GM12864 (cell line): Measurements from ENCODE around the gene PPP1R1A.

ENCODE experiments used
- DNase-seq: peaks from one replicate; pipeline ENCODE4 v3.0.0-alpha.2; 2011; ENCODE audit warnings: low read depth
- H3K4me3 ChIP-seq: 2 replicates; pipeline ENCODE4 v1.5.1; 2011; ENCODE audit warnings: mild to moderate bottlenecking, low read depth, low read length, control low read depth
- CTCF ChIP-seq: IDR thresholded peaks from 2 replicates; pipeline ENCODE4 v1.5.1; 2011; ENCODE audit warnings: low read depth, mild to moderate bottlenecking, moderate library complexity, low read length, control low read depth, inconsistent platforms; ENCODE audit errors: missing control alignments

PPP1R1A gene

GRCh38 chr12:54565310-54565985 lies 23.0 kb downstream of the PPP1R1A start:
- no peak for TF ChIP-seq CTCF
- no peak for DNase-seq
- no peak overlapping the region for H3K4me3 ChIP-seq

- H3K4me3 ChIP-seq = no peak overlapping the region
- DNase-seq = no peak
Observed at GRCh38 chr12:54564768-54565167, 23.7 kb downstream of the PPP1R1A start.

GRCh38 chr12:54563787-54564186 lies 24.7 kb downstream of the PPP1R1A start:
- no peak overlapping the region for H3K4me3 ChIP-seq
- no peak for DNase-seq
- no peak for TF ChIP-seq CTCF

More at GRCh38 chr12:54564768-54565167, 23.7 kb downstream of the PPP1R1A start:
- no peak for TF ChIP-seq CTCF

GRCh38 chr12:54562750-54563356 lies 25.6 kb downstream of the PPP1R1A start:
- no peak overlapping the region for H3K4me3 ChIP-seq
- DNase-seq = no peak
- TF ChIP-seq CTCF = no peak

GRCh38 chr12:54561164-54561563 lies 27.3 kb downstream of the PPP1R1A start:
- no peak overlapping the region for H3K4me3 ChIP-seq
- TF ChIP-seq CTCF = no peak

GRCh38 chr12:54560374-54560858 lies 28.0 kb downstream of the PPP1R1A start:
- H3K4me3 ChIP-seq = peak overlapping the region; percentile 53
- DNase-seq = peak; percentile 59
- no peak for TF ChIP-seq CTCF

More at GRCh38 chr12:54561164-54561563, 27.3 kb downstream of the PPP1R1A start:
- DNase-seq = no peak
